ACHN (cell line): ENCODE data around the gene OR10H3.
"Not testable (repeated sequence)": the region's sequence is repeated elsewhere in the genome, so short reads cannot be mapped to it uniquely, and the experiment has no call there.

Experiments
- DNase-seq: peaks from one replicate; pipeline ENCODE4 v3.0.0-alpha.2; 2015
- in situ Hi-C: cut with HindIII; loops from 2 replicates; pipeline ENCODE4 v1.10.0; 2017; ENCODE audit warnings: low sequenced_read_pairs, low pct_ligation_motif_present, low pct_unique_long_range_greater_than_20kb

The OR10H3 gene, protein sequence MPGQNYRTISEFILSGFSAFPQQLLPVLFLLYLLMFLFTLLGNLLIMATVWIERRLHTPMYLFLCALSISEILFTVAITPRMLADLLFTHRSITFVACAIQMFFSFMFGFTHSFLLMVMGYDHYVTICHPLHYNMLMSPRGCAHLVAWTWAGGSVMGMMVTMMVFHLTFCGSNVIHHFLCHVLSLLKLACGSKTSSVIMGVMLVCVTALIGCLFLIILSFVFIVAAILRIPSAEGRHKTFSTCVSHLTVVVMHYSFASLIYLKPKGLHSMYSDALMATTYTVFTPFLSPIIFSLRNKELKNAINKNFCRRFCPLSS

GRCh38 chr19:15737722-15738121 lies at the start of gene OR10H3:
OR10H3 (plus strand) TSS chr19:15737985; CDS start chr19:15741393, 3,408 bp downstream.
- no peak for DNase-seq
- in situ Hi-C loops: no loop called here

DNA sequence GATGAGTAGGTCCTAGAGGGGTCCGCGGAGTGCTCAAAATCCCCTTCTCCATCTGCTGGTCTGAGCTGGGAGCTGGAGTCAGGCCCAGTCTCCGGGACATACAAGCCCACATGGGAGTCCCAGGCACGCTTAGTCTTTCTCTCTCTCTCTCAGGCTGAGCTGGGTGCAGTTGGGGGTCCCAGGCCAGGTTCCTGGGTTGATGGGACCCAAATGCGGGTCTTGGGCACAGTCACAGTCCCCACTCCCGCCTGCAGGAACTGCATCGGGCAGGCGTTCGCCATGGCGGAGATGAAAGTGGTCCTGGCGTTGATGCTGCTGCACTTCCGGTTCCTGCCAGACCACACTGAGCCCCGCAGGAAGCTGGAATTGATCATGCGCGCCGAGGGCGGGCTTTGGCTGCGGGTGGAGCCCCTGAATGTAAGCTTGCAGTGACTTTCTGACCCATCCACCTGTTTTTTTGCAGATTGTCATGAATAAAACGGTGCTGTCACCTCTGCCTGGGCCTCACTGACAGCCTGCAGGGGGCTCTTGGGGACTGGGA lies 41.1 kb upstream of the OR10H3 start:
- in situ Hi-C loops: no loop called here
- DNase-seq: no peak

DNA sequence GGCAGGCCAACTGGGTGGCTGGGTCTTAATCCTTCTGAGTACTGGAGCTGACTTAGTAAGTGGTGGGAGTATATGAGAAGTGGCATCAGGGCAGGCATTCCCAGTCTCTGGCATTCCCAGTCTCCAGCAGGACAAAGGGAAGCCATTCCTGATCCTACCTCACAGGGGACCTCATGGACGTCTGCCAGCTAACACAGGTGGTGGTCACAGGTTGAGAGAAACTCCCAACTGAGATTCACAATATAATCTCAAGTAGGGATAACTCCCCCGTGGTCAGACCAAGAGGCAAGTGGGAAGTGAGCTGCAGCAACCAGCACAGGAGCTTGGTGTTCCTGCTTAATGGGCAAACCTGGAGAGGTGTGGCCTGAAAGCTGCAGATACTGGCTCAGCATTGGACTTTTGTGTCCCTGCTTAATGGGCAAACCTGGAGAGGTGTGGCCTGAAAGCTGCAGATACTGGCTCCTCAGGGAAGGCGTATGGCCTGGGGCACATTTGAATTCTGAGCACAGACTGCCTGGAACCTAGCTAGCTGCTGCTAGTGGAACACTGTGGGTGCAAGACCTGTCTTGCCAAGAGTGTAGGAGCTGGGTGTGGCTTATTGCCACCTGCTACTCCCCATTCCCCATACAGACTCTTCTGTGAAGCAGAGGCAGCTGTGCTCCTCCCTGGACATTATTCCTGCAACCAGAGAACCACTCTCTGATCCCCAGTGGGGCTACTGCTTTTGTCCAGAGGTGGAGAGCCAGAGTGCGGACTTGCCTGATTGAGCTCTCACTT lies 35.8 kb upstream of the OR10H3 start:
- in situ Hi-C loops: no loop called here
- DNase-seq: no peak

DNA sequence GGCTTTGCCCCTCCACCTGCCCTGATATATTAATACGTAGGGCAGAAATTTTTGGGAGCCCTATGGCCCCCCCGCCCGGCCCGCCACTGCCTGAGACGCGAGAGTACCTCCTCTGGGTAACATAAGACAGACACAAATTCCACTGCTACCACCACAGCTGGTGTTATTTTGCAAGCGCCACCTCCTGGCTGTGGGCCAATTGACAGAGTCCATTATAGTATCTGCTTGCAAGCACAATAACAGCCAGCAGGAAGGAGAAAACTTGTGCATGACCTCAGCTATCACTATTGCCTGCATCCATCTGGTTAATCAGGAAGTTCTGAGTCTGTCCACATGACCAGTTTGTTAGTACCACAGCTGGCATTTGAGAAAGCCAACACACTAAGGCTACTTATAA lies 35.3 kb upstream of the OR10H3 start:
- in situ Hi-C loops: no loop called here
- no peak for DNase-seq

- in situ Hi-C loops: no loop called here
- no peak for DNase-seq
Observed at GRCh38 chr19:15714638-15715037, 23.1 kb upstream of the OR10H3 start.

GRCh38 chr19:15715642-15716041 lies 22.1 kb upstream of the OR10H3 start:
- no peak for DNase-seq
- in situ Hi-C loops: no loop called here

GRCh38 chr19:15717809-15718208 lies 20.0 kb upstream of the OR10H3 start:
- in situ Hi-C loops: no loop called here
- no peak for DNase-seq

DNA sequence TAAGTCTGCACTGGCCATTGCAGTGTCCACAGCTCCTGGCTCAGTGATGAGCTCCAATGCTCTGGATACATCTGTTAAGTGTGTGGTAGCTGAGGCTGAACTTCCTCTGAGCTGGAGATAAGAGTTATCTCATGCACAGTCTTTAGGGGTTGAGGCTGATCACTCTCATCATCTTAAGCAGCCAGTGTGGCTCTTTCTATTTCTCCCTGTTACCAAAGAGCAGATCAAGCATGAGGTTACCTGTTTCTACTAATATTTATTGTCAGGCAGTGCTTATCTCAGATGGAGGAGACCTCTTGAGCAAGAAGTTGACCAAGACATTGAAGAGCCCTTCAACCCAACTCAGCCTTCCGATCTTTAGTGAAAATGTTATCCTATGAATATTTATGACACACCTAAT lies 16.5 kb upstream of the OR10H3 start:
- DNase-seq: no peak

GRCh38 chr19:15722956-15723355 lies 14.8 kb upstream of the OR10H3 start:
- no peak for DNase-seq
- in situ Hi-C loops: no loop called here

More for the DNA sequence above, 16.5 kb upstream of the OR10H3 start:
- in situ Hi-C loops: no loop called here

GRCh38 chr19:15727724-15728123 lies 10.1 kb upstream of the OR10H3 start, which contains the start of gene OR10H2:
OR10H2 (plus strand) TSS chr19:15728024; CDS start chr19:15728044, 20 bp downstream.
- no peak for DNase-seq
- in situ Hi-C loops: no loop called here

DNA sequence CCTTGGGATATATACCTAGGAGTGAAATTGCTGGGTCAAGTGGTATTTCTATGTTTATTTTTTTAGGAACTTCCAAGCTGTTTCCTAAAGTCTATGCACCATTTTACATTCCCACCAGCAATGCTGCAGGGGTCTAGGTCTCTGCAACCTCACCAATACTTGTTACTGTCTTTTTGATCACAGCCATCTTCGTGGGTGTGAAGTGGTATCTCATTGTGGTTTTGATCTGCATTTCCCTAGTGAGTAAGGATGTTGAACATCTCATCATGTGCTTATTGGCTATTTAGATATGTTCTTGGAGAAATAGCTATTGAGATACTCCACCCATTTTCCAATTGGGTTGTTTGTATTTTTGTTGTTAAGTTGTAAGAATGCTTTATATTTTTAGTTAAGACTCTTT lies 7.2 kb upstream of the OR10H3 start:
- in situ Hi-C loops: no loop called here
- no peak for DNase-seq

DNA sequence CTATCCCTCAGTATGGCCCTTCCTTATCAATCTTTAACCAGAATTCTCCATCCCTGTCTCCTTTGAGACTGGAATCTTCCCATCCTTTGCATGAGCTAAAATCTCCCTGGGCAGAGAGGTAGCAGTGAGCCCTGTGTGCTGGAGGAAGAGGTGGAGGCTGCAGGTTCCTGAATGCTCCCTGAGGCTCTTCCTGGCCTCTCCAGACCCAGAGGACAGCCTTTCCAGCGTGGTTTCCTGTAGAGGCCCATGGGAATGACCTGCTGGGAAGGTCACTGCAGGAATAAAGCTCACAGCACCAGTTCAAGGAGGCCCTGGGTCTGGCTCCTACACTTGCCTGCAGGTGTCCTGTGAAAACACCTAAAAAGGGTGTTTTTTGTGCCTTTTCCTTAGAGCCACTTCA lies 5.4 kb upstream of the OR10H3 start:
- DNase-seq: no peak
- in situ Hi-C loops: no loop called here

GRCh38 chr19:15733895-15734294 lies 3.9 kb upstream of the OR10H3 start:
- in situ Hi-C loops: no loop called here

GRCh38 chr19:15740785-15741184 lies 3.0 kb downstream of the OR10H3 start:
- in situ Hi-C loops: no loop called here
- no peak for DNase-seq

More at GRCh38 chr19:15733895-15734294, 3.9 kb upstream of the OR10H3 start:
- DNase-seq: no peak

- in situ Hi-C loops: no loop called here
- no peak for DNase-seq
Observed at GRCh38 chr19:15748239-15748638, 10.5 kb downstream of the OR10H3 start.

DNA sequence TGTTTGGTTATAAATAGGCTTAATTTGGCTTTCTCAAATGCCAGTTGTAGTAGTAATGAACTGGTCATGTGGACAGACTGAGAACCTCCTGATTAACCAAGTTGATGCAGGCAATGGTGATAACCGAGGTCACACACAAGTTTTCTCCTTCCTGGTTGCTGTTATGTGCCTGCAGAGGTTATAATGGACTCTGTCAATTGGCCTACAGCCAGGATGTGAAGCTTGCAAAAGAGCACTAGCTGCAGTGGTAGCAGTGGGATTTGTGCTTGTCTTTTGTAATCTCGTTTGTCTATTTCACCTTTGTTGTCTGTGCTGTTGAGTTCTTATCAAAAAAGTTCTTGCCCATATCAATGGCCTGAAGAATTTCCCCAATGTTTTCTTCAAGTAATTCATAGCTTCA lies 20.6 kb downstream of the OR10H3 start:
- in situ Hi-C loops: no loop called here
- no peak for DNase-seq

GRCh38 chr19:15759962-15760565 lies 22.3 kb downstream of the OR10H3 start:
- in situ Hi-C loops: no loop called here
- no peak for DNase-seq

DNA sequence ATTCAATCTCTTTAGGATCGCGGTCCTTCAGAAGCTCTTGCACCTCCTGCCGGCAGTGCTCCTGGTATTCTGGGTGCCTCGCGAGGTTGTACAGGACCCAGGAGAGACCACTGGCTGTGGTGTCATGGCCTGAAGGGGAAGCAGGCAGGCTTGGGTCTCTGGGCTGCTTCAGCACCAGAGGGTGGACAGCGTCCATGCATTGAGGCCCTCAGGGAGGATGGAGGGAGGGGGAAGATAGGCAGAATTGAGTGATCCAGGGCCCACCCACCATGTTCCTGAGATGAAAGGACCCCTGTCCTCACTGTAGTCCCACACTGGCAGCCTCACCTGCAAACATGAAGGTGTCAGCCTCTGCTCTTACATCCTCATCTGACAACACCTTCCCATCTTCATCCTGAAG lies 31.8 kb downstream of the OR10H3 start:
- in situ Hi-C loops: no loop called here
- DNase-seq: no peak

GRCh38 chr19:15774159-15774558 lies 36.4 kb downstream of the OR10H3 start:
- DNase-seq, in situ Hi-C loops: not testable (repeated sequence)
